ENCODE data around the gene ACTRT3. TPM values are rescaled to one million over a fixed set of nuclear protein-coding genes. Genes with fewer than 3 reads are reported as not detected.

ACTRT3 gene
- 0.34 and 0.81 TPM in 2 replicates for total RNA-seq (2014; rRNA removed; shearing (Covaris generic); ENCODE audit: low replicate concordance)

DNA sequence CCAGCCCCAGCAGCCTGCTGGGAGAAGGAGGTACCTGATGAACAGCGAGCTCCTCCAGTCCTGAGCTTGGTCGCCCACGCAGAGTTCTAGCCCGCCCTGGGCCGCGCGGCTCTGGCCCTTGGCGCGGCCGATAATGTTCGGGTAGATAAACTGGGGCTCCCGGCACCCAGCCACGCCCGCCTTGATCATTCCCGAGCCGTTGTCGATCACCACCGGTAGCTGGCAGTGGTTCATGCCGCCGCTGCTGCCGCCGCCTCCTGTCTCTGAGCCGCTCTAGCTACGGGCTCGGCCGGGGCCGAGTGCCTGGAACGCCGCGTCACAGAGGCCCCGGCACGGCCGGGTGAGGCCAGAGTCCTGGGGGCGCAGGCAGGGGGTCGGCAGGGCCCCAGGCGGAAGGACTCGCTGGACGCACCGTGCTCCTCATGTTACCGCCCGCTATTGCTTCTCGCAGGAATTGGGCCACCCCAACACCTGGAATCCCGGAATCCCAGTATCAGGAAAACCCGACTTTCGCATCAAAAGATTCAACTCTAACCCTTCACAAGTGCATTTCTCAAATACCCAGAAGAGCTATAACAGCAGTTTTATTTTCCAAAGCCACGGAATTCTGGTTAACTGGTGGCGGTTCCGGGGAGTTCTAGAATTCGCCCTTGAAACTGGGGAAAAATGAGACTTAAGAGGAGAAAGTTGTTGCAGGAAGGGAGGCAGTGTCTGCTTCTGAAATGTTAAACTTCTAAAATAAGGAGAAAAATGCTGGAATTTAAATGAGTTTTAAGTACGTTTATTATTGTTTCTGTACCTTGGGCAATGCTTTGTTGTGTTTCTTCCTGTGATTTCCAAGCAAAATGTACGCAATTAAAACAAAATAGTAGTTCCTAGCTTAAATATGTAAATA is at the start of gene ACTRT3:
ACTRT3 (minus strand) TSS at position 275 of the 895 bp plus-strand sequence; CDS start at position 234, 41 bp downstream.
- DNase-seq (ENCODE audit: low read depth): peak; percentile 83
- in situ Hi-C loops (cut with HindIII; ENCODE audit: low pct_unique_long_range_greater_than_20kb, low sequenced_read_pairs): no loop called here

DNA sequence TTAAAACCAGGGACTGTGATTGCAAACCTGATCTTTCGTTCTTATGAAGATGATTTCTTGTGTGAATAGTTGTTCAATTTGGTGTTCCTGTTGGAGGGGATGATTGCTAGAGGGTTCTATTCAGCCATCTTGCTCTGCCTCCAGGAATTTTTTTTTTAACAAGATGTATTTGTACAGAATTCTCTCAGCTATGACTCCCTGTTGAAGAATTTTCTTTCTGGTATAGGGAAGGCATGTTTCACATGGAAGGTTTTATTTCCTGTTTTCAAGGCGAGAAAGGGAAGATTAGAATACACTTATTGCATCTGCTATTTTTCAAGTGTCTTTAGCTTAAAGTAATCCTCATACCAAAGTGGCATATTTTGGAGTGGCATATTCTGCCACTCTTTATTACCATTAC is 49.0 kb upstream of the ACTRT3 start:
- in situ Hi-C loops (cut with HindIII; ENCODE audit: low pct_unique_long_range_greater_than_20kb, low sequenced_read_pairs): no loop called here
- DNase-seq (ENCODE audit: low read depth): no peak

DNA sequence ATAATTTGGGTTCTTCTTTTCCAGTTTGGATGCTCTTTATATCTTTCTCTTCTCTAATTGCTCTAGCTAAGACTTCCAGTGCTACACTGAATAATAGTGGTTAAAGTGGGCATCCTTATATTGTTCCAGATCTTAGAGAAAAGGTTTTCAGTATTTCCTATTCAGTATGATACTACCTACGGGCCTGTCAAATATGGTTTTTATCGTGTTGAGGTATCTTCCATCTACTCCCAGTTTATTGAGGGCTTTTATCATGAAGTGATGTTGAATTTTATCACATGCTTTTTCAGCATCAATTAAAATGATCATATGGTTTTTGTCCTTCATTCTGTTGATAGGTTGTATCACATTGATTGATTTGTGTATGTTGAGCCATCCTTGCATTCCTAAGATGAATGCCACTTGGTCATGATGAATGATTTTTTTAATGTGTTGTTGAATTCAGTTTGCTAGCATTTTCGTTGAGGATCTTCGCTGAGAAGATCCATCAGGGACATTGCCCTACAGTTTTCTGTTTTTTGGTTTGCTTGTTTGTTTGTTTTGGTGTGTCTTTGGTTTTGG is 46.3 kb upstream of the ACTRT3 start:
- DNase-seq (ENCODE audit: low read depth): no peak
- in situ Hi-C loops (cut with HindIII; ENCODE audit: low pct_unique_long_range_greater_than_20kb, low sequenced_read_pairs): no loop called here

DNA sequence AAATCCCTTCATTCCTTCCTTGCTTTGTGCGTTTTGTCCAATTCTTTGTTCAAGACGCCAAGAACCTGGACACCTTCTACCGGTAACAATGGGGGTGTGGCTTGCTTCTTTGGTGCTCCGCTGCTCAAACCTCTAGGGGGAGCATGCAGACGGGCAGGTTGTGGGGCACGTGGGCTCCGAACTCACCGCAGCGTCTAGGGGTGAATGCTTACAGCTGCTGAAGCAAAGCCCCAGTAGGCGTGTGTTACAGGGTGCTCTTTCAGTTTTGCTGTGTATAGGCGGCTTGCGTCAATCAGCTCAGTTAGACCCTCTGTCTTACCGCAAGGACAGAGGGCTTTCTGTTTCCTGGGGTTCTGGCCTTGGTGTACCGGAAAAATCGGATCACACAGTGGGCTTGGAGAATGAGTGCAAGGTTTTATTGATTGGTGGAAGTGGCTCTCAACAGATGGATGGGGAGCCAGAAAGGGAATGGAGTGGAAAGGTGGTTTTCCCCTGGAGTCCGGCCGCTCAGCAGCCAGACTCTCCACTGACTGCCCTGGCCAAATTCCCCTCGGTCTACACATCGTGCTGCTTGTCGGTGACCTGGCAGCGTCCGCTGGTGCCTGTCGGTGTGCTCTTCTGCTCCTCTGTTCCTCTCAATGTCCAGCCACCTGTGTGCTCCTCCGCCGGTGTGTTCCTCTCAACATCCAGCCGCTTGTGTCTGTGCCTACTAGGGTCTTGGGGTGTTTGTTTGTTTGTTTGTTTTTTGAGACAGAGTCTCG is 44.6 kb upstream of the ACTRT3 start:
- DNase-seq (ENCODE audit: low read depth): peak; percentile 53
- in situ Hi-C loops (cut with HindIII; ENCODE audit: low pct_unique_long_range_greater_than_20kb, low sequenced_read_pairs): no loop called here

DNA sequence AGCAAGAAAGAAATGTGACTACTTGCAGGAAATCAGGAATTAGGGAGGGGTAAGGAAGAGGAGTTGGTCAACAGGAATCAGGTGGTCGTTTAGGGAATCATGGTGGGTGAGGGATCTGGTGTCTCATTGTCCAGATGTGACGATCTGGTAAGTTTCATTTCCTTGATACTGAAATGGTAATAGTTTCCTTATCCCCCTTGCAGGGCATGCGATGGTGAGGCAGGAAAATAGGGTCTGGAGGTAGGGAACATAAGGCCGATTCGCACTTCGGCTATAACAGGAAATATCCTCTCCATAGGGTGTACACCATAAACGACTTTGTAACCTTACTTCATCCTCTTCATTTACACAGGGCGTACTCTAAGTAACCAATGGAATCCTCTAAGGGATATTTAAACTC is 43.9 kb upstream of the ACTRT3 start:
- no peak for DNase-seq (ENCODE audit: low read depth)
- in situ Hi-C loops (cut with HindIII; ENCODE audit: low pct_unique_long_range_greater_than_20kb, low sequenced_read_pairs): no loop called here

DNA sequence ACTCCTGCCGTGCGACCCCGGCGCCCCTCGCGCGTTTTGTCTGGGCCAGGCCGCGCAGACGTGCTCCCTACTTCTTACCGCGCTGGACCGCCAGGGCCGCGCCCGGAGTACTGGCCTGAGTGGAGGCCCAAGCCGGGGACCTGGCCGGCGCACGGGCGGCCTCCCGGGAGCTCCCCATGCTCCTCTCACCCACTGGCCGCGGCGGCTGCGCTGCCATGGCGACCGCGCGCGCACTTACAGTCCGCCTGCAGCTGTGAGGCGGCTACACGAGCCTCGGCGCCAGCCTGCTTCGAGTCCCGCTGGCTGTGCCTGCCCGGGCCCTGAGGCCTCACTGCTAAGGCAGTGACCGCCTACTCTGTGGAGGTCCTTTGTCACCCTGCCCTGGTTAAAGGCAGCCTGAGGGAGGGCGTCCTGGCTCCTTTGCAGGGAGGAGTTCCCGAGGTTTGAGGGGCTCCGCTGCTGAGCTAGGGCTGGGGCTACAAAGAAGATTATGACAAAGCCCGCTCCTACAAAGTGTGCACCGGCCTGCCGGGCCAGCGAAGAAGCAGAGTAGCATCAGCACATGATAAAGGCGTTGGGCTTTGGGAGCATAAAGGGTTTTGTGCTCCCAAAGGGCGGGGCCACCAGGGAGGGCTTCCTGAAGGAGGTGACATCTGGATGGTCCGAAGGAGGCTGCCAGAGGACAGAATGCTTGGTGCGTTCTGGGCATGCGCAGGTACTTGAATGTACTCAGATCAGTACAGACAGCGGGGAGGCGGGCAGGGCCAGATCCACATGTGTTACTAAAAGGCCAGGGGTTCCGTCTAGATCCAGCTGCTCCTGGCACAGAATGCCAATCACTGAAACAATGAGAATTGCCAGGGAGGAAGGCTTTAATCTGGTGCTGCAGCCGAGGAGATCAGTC is 43.2 kb upstream of the ACTRT3 start, which contains the start of the genes LRRC34 and LRRIQ4:
LRRC34 (minus strand) TSS at position 573 of the 904 bp plus-strand sequence; CDS start at position 217, 356 bp downstream.
LRRIQ4 (plus strand) TSS at position 539 of the 904 bp plus-strand sequence. CDS start 9,052 bp downstream, outside the sequence.
- peak; percentile 75 for DNase-seq (ENCODE audit: low read depth)
- in situ Hi-C loops (cut with HindIII; ENCODE audit: low pct_unique_long_range_greater_than_20kb, low sequenced_read_pairs): no loop called here

DNA sequence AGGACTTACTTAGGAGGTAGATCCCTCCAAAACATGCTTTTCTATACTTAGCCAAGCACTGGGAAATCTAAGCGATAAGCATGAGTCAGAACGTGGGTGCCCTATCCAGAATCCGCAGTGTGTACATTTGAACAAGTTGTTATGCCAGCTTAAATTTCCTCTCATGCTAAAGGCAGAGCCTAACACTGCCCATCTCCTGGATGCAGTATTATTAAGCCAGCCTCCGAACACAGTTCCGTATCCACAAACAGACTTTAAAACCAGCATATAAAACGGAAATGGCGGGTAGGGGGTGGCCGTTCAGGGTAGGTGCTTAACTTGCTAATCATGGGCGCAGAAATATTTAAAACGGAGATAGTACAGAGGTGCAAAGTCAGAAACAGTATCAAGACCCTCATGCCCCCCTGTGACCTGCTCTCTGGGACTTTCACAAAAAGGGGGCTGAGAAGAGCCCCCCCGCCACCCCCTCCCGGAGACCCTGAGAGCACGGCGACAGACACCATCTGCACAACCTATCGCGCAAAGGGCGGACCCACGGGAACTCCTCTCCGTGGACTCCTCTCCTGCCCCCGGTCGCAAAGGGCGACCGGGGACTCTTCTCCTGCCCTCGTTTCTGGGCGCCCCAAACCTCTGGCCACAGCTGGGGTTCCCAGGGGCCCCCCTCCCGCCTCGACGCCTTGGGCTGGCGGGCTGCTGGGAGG is 42.4 kb upstream of the ACTRT3 start:
- DNase-seq (ENCODE audit: low read depth): peak; percentile 47
- in situ Hi-C loops (cut with HindIII; ENCODE audit: low pct_unique_long_range_greater_than_20kb, low sequenced_read_pairs): no loop called here

DNA sequence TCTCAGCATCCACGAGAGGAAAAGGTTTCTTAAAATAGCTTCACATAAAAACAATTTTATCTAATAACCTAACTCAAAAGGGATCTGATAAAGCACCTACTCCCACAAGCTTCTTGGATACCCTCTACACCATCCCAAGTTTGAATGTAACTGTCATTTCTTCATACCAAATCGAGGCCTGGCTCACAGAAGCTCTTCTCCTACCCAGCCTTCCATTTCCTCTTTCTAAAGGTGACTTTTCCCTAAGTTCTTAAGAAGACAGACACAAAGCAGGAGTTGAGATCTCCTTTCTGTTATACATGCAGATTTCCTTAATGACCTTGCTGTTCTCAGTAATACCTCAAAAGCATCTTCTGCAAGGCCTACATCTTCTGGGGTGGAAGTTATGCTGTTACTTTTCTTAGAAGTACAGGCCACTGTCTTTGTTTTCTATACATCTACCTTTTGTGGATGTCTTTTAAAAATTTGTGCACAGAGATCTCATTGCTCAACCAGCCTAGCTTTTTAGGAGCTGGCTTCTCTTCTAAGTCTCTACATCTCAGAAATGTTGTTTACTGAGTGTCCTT is 40.0 kb upstream of the ACTRT3 start:
- DNase-seq (ENCODE audit: low read depth): no peak
- in situ Hi-C loops (cut with HindIII; ENCODE audit: low pct_unique_long_range_greater_than_20kb, low sequenced_read_pairs): no loop called here

DNA sequence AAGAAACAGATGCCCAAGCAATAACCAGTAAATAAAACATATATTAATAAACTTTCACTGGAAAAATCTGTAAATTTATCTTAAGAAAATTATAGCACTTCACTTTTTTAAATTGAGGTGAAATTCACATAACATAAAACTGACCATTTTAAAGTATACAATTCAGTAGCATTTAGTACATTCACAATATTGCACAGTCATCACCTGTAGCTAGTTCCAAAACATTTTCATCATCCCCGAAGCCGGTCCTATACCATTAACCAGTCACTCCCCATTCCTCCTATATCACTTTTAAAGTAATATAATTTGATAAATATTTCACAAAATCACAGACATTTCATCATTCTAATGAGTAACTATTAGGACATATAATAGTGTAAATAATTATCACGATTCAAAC is 35.3 kb upstream of the ACTRT3 start:
- in situ Hi-C loops (cut with HindIII; ENCODE audit: low pct_unique_long_range_greater_than_20kb, low sequenced_read_pairs): no loop called here
- DNase-seq (ENCODE audit: low read depth): no peak

DNA sequence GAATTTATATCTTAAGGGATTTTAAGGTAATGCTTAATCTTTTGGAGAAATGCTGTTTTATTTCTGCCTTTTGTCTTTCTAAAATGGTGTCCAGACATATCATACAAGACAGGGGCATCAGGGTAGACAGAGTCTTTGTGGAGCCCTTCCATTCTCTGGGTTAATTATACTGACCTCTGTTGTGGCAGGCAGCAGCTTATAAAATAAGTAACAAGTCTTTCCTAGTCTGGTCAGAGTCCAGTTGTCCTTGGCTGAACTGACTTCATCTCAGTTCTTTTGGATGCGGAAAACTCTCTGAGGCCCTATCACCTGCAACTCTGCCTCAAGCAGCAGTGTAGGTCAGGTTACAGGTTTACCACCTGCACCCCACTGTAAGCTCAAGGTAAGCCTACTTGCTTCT is 23.0 kb upstream of the ACTRT3 start:
- no peak for DNase-seq (ENCODE audit: low read depth)
- in situ Hi-C loops (cut with HindIII; ENCODE audit: low pct_unique_long_range_greater_than_20kb, low sequenced_read_pairs): no loop called here

DNA sequence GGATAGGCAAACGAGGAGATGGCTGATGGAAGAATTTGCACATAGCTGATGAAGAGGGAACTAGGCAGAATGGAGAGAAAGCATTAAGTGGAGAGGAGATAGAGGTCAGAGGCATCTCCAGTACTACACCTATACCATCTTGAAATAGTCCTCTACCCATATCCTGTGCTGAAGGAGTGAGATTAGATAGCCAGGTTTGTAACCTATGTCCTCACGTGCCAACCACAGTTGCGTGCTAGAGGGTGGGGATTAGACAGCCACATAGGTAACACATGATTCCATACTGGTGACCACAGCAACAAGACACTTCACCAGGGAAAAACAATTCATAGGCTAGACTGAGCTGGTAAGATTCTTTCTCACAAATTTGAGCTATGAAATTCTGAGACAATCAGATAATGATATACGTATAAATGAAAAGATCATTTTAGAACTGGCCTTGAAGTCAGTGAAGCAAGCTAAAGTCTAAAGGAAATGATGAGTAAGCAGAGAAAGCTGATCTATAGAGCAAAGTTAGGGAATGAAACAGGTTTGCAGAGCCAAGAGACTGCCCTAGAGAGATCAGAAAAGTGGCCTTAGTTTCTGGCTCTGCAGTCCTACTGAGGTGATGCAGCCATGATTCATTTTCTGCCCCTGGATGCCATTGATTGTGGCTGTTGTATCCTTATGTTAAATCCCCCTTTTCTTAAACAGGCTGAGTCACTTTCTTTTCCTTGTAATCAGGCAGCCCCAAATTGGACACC is 21.5 kb upstream of the ACTRT3 start:
- DNase-seq (ENCODE audit: low read depth): no peak
- in situ Hi-C loops (cut with HindIII; ENCODE audit: low pct_unique_long_range_greater_than_20kb, low sequenced_read_pairs): no loop called here

DNA sequence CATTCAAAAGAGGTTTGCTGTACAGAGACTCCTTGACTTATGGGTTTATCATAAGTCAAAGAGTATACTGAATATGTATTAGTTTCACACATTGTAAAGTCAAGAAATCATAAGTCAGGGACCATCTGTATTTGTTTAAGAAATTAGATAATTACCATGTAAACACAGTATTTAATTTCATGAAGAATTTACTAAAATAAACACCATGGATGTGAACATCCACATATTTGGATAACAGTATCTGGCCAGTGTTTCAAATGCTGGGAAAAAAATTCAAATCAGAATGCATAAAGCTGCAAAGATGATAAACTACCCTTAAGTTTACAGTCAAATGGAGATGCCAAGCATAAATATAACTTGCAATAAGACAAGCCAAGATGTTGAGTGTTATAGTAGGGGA is 20.9 kb upstream of the ACTRT3 start:
- no peak for DNase-seq (ENCODE audit: low read depth)
- in situ Hi-C loops (cut with HindIII; ENCODE audit: low pct_unique_long_range_greater_than_20kb, low sequenced_read_pairs): no loop called here

DNA sequence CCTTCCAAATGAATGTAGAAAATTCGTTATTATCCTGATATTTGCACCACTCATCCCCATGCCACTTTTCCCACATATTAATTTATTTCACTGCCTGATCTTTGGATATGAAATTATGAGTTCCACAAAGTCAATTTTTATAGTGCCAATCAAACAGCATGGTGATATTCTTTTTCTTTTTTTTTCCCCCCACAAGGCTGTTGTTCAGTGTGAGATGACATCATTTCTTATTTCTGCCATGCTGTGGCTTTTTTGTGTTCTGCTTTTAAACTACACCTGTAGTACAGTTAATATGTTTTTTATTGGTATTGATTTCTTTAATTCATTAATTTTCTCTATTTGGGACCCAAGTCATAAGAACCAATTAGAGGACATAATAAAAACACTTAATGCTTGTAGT is 18.4 kb upstream of the ACTRT3 start:
- in situ Hi-C loops (cut with HindIII; ENCODE audit: low pct_unique_long_range_greater_than_20kb, low sequenced_read_pairs): no loop called here
- DNase-seq (ENCODE audit: low read depth): no peak

DNA sequence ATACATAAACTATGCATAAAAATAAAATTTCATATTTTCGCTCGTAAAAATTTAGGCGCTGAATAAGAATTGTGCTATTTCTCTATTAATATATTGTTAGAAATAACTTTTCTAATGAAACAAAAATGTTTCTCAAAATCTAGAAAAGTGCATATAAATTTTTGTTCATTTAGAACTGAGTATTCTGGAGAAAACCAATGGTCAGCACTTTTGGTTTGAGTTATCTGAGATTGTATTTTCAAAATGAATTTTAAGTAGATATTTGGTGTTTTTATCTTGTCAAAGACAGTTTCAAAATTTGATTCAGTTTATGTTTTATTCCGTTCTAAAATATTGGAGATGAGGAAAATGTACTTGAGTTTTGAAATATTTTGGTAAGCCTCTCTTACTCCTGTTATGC is 17.8 kb upstream of the ACTRT3 start:
- in situ Hi-C loops (cut with HindIII; ENCODE audit: low pct_unique_long_range_greater_than_20kb, low sequenced_read_pairs): no loop called here
- DNase-seq (ENCODE audit: low read depth): no peak

DNA sequence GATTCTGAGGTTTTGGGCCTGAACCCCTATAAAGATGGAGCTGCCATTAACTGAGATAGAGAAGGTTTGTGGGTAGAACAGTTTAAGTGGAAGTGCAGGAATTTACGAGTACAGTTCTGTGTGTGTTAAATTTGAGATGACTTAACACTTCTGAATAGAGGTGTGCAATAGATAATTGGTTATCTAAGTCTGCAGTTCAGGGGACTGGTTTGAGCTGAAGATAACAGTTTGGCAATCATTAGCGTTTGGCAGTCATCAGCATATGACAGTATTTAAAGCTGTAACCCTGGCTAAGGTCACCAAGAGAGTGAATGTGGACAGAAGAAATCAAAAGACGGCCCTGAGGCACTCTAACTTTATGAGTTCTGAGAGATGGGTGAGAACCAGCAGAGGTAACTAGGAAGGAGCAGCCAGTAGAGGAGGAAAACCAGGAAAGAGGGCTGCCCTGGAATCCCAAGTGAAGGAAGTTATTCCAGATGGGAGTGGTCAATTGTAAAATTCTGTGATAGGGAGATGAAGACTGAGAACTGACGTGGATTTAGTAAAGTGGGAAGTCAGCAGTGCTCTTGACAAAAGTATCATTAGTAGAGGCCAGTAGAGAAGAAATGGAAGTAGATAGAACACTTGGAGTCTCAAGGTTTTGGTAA is 12.0 kb upstream of the ACTRT3 start:
- in situ Hi-C loops (cut with HindIII; ENCODE audit: low pct_unique_long_range_greater_than_20kb, low sequenced_read_pairs): no loop called here
- DNase-seq (ENCODE audit: low read depth): no peak

DNA sequence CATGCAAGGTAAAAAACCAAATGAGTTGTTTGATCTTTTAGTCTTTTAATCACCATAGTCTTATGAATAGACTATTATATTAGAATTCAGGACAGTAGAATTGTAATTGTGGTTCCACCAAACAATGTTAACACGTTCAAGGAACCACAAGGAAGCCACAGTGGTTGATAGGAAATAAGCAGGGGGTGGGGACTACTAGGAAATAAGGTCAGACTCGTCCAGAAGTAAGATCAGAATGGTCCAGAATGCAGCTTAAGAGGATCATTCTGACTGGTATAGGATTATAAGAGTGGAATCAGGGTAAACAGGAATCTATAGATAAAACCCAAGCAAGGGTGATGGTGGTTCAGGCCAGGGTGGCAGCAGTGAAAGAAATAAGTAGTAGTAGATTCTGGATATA is 11.4 kb upstream of the ACTRT3 start:
- DNase-seq (ENCODE audit: low read depth): no peak

More for the DNA sequence above, 11.4 kb upstream of the ACTRT3 start:
- in situ Hi-C loops (cut with HindIII; ENCODE audit: low pct_unique_long_range_greater_than_20kb, low sequenced_read_pairs): no loop called here

Data from Caki2 (cell line).